GM23248 (cell line): ENCODE data around the gene MAP1S. TPM values are rescaled to one million over a fixed set of nuclear protein-coding genes. Genes with fewer than 3 reads are reported as not detected.
"Not testable (repeated sequence)": the region's sequence is repeated elsewhere in the genome, so short reads cannot be mapped to it uniquely, and the experiment has no call there.

Experiments
- DNase-seq: peaks from one replicate; pipeline ENCODE4 v3.0.0-alpha.2; 2015
- H2AFZ ChIP-seq: fragments of 200-600 bp; sonication (generic); 2 replicates; pipeline ENCODE4 v1.6.1; 2016; ENCODE audit warnings: antibody characterized with exemption
- H3F3A ChIP-seq: fragments of 200-600 bp; sonication (generic); 2 replicates; pipeline ENCODE4 v1.6.1; 2016; ENCODE audit warnings: mild to moderate bottlenecking, antibody characterized with exemption, mixed run types; ENCODE audit not compliant: insufficient read depth
- H3K27ac ChIP-seq: fragments of 200-600 bp; sonication (generic); 2 replicates; pipeline ENCODE4 v1.5.1; 2016; ENCODE audit warnings: mild to moderate bottlenecking
- H3K27me3 ChIP-seq: fragments of 200-600 bp; sonication (generic); replicated peaks from 2 replicates; pipeline ENCODE4 v1.6.1; 2016; ENCODE audit warnings: mild to moderate bottlenecking; ENCODE audit not compliant: insufficient read depth
- H3K36me3 ChIP-seq: fragments of 200-600 bp; sonication (generic); 2 replicates; pipeline ENCODE4 v1.6.1; 2016; ENCODE audit warnings: low read depth, mild to moderate bottlenecking
- H3K4me1 ChIP-seq: fragments of 200-600 bp; sonication (generic); 2 replicates; pipeline ENCODE4 v1.6.1; 2016; ENCODE audit warnings: mild to moderate bottlenecking; ENCODE audit not compliant: insufficient read depth
- H3K4me2 ChIP-seq: fragments of 200-600 bp; sonication (generic); one replicate; pipeline ENCODE4 v1.6.1; 2016; ENCODE audit warnings: mild to moderate bottlenecking; ENCODE audit not compliant: unreplicated experiment
- H3K4me3 ChIP-seq: fragments of 200-600 bp; sonication (generic); 2 replicates; pipeline ENCODE4 v1.5.1; 2016; ENCODE audit warnings: mild to moderate bottlenecking
- H3K79me2 ChIP-seq: fragments of 200-600 bp; sonication (generic); 2 replicates; pipeline ENCODE4 v1.6.1; 2016; ENCODE audit warnings: mild to moderate bottlenecking; ENCODE audit not compliant: insufficient read depth
- H3K9ac ChIP-seq: fragments of 200-600 bp; sonication (generic); 2 replicates; pipeline ENCODE4 v1.6.1; 2016; ENCODE audit warnings: mild to moderate bottlenecking
- H3K9me2 ChIP-seq: fragments of 200-600 bp; sonication (generic); 2 replicates; pipeline ENCODE4 v1.6.1; 2016; ENCODE audit warnings: mixed run types, mild to moderate bottlenecking, moderate library complexity; ENCODE audit not compliant: insufficient read depth
- H3K9me3 ChIP-seq: fragments of 200-600 bp; sonication (generic); one replicate; pipeline ENCODE4 v1.6.1; 2017; ENCODE audit warnings: low read depth
- H4K20me1 ChIP-seq: fragments of 200-600 bp; sonication (generic); 2 replicates; pipeline ENCODE4 v1.6.0; 2016; ENCODE audit not compliant: insufficient read depth
- EZH2 ChIP-seq: fragments of 200-600 bp; sonication (generic); IDR thresholded peaks from 2 replicates; pipeline ENCODE4 v1.6.1; 2018; ENCODE audit warnings: antibody characterized with exemption, mild to moderate bottlenecking; ENCODE audit not compliant: insufficient read depth, poor library complexity, severe bottlenecking
- EZH2phosphoT487 ChIP-seq: fragments of 200-600 bp; sonication (generic); IDR thresholded peaks from 2 replicates; pipeline ENCODE4 v1.6.1; 2018; ENCODE audit warnings: antibody characterized with exemption, moderate library complexity, mild to moderate bottlenecking, low read depth; ENCODE audit not compliant: insufficient read depth
- WGBS, 2 experiments: methylation state at CpG; one replicate each; pipeline ENCODE4 v1.1.6; 2015 to 2017; ENCODE audit warnings: low lambda C conversion rate in 2 of 2, low coverage in 1 of 2; ENCODE audit errors: missing lambda C conversion rate in 2 of 2; 5-methylcytosine and 5-hydroxymethylcytosine counted together
- in situ Hi-C: fragments of 300-500 bp; cut with MboI; formaldehyde crosslinking; loops from 2 replicates; pipeline ENCODE4 v1.15.0; 2020
- polyA plus RNA-seq: library from polyadenylated mRNA; unstranded; fragments of >200 nt; fragmentation: Nextera tagmentation; extraction: Ambion mirVana; gene quantifications from 2 replicates; pipeline ENCODE4 v1.2.1, GENCODE V29; 2016
- total RNA-seq: library from RNA; depleted of rRNA; stranded (reverse); fragments of >200 nt; shearing (Covaris generic); gene quantifications from 2 replicates; pipeline ENCODE4 v1.2.3, GENCODE V29; 2014; rRNA removed

Gene MAP1S
- total and polyA plus RNA-seq, 2 experiments from 2014 or later: 37.1 to 44.8 TPM

- H3K4me2 ChIP-seq: peak overlapping the region; percentile 14
- DNase-seq: peak; percentile 69
- H3K9me2 ChIP-seq: no peaks in the 10 kb centered on the region
- no peaks in the 10 kb centered on the region for H4K20me1 ChIP-seq
- TF ChIP-seq EZH2 (no peak), EZH2phosphoT487 (no peak)
- no peak overlapping the region; the same call in 1 of the 2 replicates for H3K4me3 ChIP-seq
- H3K36me3 ChIP-seq: no peaks in the 10 kb centered on the region
- no peaks in the 10 kb centered on the region for H3K4me1 ChIP-seq
- no peaks in the 10 kb centered on the region for H3F3A ChIP-seq
- no peaks in the 10 kb centered on the region for H3K27me3 ChIP-seq
- H3K27ac ChIP-seq: no peak overlapping the region
- H3K9me3 ChIP-seq: no peaks in the 10 kb centered on the region
- peak overlapping the region; percentile 57 for H2AFZ ChIP-seq
- H3K79me2 ChIP-seq: no peaks in the 10 kb centered on the region
- H3K9ac ChIP-seq: no peak overlapping the region
- 8 to 12% methylated on average over 23 to 37 of the region's 37 CpGs for WGBS, 2 experiments
- in situ Hi-C loops: no loop called here
Observed at GRCh38 chr19:17778251-17778967, 59.1 kb downstream of the MAP1S start.

GRCh38 chr19:17778968-17779929 lies 60.0 kb downstream of the MAP1S start:
- H3K9ac ChIP-seq: no peak overlapping the region
- H3K27ac ChIP-seq: no peak overlapping the region
- DNase-seq: peak; percentile 62
- no peaks in the 10 kb centered on the region for H3K4me1 ChIP-seq
- no peaks in the 10 kb centered on the region for H3K79me2 ChIP-seq
- H3K4me2 ChIP-seq: peak overlapping the region; percentile 14
- H2AFZ ChIP-seq: peak overlapping the region; percentile 57
- H3K4me3 ChIP-seq: no peak overlapping the region
- 22 to 28% methylated on average over 18 to 25 of the region's 25 CpGs for WGBS, 2 experiments
- no peaks in the 10 kb centered on the region for H3K9me2 ChIP-seq
- no peaks in the 10 kb centered on the region for H3K27me3 ChIP-seq
- H3K9me3 ChIP-seq: no peaks in the 10 kb centered on the region
- TF ChIP-seq EZH2 (no peak), EZH2phosphoT487 (no peak)
- H3F3A ChIP-seq: no peaks in the 10 kb centered on the region
- no peaks in the 10 kb centered on the region for H3K36me3 ChIP-seq
- no peaks in the 10 kb centered on the region for H4K20me1 ChIP-seq
- in situ Hi-C loops: no loop called here

- Histone ChIP-seq H3F3A (no peaks in the 10 kb centered on the region), H3K9me2 (no peaks in the 10 kb centered on the region), H3K79me2 (no peaks in the 10 kb centered on the region), H3K4me2 (no peak overlapping the region), H3K9me3 (no peaks in the 10 kb centered on the region), H3K9ac (no peak overlapping the region), H3K4me3 (no peak overlapping the region), H4K20me1 (no peaks in the 10 kb centered on the region), H3K27ac (no peak overlapping the region), H2AFZ (no peak overlapping the region), H3K27me3 (no peaks in the 10 kb centered on the region), H3K4me1 (no peaks in the 10 kb centered on the region), H3K36me3 (no peaks in the 10 kb centered on the region)
- TF ChIP-seq EZH2phosphoT487 (no peak), EZH2 (no peak)
- in situ Hi-C loops: no loop called here
- no peak for DNase-seq
- WGBS, 2 experiments: 76 to 78% methylated on average over 2 of the region's 2 CpGs
Observed at GRCh38 chr19:17780781-17781180, 61.5 kb downstream of the MAP1S start.

GRCh38 chr19:17783721-17784120 lies 64.4 kb downstream of the MAP1S start:
- H3K9me3 ChIP-seq, H3K4me2 ChIP-seq, H3F3A ChIP-seq, H3K9ac ChIP-seq, H3K4me1 ChIP-seq, in situ Hi-C loops, H4K20me1 ChIP-seq, H3K36me3 ChIP-seq, H3K79me2 ChIP-seq, H3K27ac ChIP-seq, H3K9me2 ChIP-seq, H3K27me3 ChIP-seq, DNase-seq, H3K4me3 ChIP-seq: not testable (repeated sequence)
- peak overlapping the region; percentile 52; the same call in 1 of the 2 replicates for H2AFZ ChIP-seq
- 46 to 56% methylated on average over 5 of the region's 5 CpGs for WGBS, 2 experiments

Other genes starting within 250 kb of the MAP1S start
- 30.0 and 34.0 TPM in 2 replicates for gene SLC27A1, start 249.0 kb upstream of the MAP1S start, total RNA-seq
- gene SLC27A1, start 249.0 kb upstream of the MAP1S start, polyA plus RNA-seq: 20.4 and 21.9 TPM in 2 replicates
- 96.0 and 125 TPM in 2 replicates for gene PGLS, start 207.8 kb upstream of the MAP1S start, total RNA-seq
- 135 and 140 TPM in 2 replicates for gene PGLS, start 207.8 kb upstream of the MAP1S start, polyA plus RNA-seq
- gene COLGALT1, start 163.8 kb upstream of the MAP1S start, total RNA-seq: 126 and 134 TPM in 2 replicates
- 98.9 and 104 TPM in 2 replicates for gene COLGALT1, start 163.8 kb upstream of the MAP1S start, polyA plus RNA-seq
- under 0.01 and 0.11 TPM in 2 replicates for gene UNC13A, start 31.1 kb upstream of the MAP1S start, total RNA-seq
- gene UNC13A, start 31.1 kb upstream of the MAP1S start, polyA plus RNA-seq: 0.03 TPM in 2 replicates
- 0.43 and 0.89 TPM in 2 replicates for gene FCHO1, start 32.0 kb downstream of the MAP1S start, total RNA-seq
- gene FCHO1, start 32.0 kb downstream of the MAP1S start, polyA plus RNA-seq: 0.96 and 1.1 TPM in 2 replicates
- not detected in 2 replicates for gene B3GNT3, start 75.7 kb downstream of the MAP1S start, total RNA-seq
- not detected in 2 replicates for gene B3GNT3, start 75.7 kb downstream of the MAP1S start, polyA plus RNA-seq
- gene INSL3, start 102.0 kb downstream of the MAP1S start, total RNA-seq: not detected in 2 replicates
- not detected in 2 replicates for gene INSL3, start 102.0 kb downstream of the MAP1S start, polyA plus RNA-seq
- 5.9 and 8.7 TPM in 2 replicates for gene JAK3, start 128.5 kb downstream of the MAP1S start, total RNA-seq
- gene JAK3, start 128.5 kb downstream of the MAP1S start, polyA plus RNA-seq: 4.1 and 5.0 TPM in 2 replicates
- gene RPL18A, start 140.4 kb downstream of the MAP1S start, total RNA-seq: 680 and 837 TPM in 2 replicates
- 1,456 and 1,474 TPM in 2 replicates for gene RPL18A, start 140.4 kb downstream of the MAP1S start, polyA plus RNA-seq
- gene SLC5A5, start 152.5 kb downstream of the MAP1S start, total RNA-seq: not detected in 2 replicates
- not detected in 2 replicates for gene SLC5A5, start 152.5 kb downstream of the MAP1S start, polyA plus RNA-seq
- 14.4 and 29.6 TPM in 2 replicates for gene CCDC124, start 213.5 kb downstream of the MAP1S start, total RNA-seq
- 125 and 130 TPM in 2 replicates for gene CCDC124, start 213.5 kb downstream of the MAP1S start, polyA plus RNA-seq
- not detected in 2 replicates for gene KCNN1, start 247.6 kb downstream of the MAP1S start, total RNA-seq
- not detected in 2 replicates for gene KCNN1, start 247.6 kb downstream of the MAP1S start, polyA plus RNA-seq